Nephron progenitor cell (in vitro differentiated cells): ENCODE data around the gene TGM2.

Experiments used
- DNase-seq: peaks from one replicate; pipeline ENCODE4 v3.0.0; 2021
- H3K27ac Mint-ChIP-seq: 2 replicates; pipeline ENCODE4 v1.8.0; 2021; ENCODE audit warnings: mild to moderate bottlenecking, moderate library complexity, mixed read lengths
- H3K27me3 Mint-ChIP-seq: 2 replicates; pipeline ENCODE4 v1.8.0; 2021; ENCODE audit warnings: mild to moderate bottlenecking, low read depth, mixed read lengths; ENCODE audit not compliant: poor library complexity
- H3K36me3 Mint-ChIP-seq: 2 replicates; pipeline ENCODE4 v1.8.0; 2021; ENCODE audit warnings: low read depth, mixed read lengths
- H3K4me1 Mint-ChIP-seq: 2 replicates; pipeline ENCODE4 v1.8.0; 2021; ENCODE audit warnings: mixed read lengths
- H3K4me3 Mint-ChIP-seq: 2 replicates; pipeline ENCODE4 v1.8.0; 2021; ENCODE audit warnings: mild to moderate bottlenecking, moderate library complexity, mixed read lengths
- H3K9me3 Mint-ChIP-seq: 2 replicates; pipeline ENCODE4 v1.8.0; 2021; ENCODE audit warnings: mild to moderate bottlenecking, moderate library complexity, mixed read lengths
- TF ChIP-seq, protein P1 (sequence below): fragments of 200-600 bp; sonication (generic); IDR thresholded peaks from 2 replicates; pipeline ENCODE4 v1.5.0; 2021; ENCODE audit warnings: antibody characterized with exemption

Gene TGM2

DNA sequence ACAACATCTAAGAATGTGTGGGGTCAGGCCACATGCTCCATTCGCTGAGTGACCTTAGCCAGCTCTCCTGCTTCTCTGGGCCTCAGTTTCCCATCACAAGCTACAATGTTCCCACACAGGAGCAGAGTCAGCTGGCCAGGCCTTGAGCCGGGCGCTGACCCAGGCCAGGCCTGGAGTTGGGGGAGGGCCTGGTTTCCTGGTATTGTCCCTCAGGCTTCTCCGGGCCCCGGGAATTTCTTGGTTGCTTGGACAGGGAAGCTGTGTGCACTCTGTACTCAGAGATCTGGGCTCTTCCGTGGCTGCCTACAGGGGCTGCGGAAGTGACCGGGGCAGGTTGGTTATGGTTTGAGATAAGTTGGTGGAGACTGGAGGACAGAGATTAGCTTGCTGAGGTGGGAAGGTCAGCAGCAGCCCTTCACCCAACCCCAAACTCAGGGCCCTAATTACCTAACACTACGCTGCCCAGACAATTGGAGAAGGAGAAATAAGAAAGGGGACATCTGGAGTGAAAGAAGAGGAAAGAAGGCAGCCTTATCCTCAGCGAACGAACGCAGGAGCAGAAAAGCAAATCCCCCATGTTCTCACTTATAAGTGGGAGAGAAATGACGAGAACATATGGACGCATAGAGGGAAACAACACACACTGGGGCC lies 6.2 kb downstream of the TGM2 start:
- no peaks in the 10 kb centered on the region for H3K9me3 Mint-ChIP-seq
- H3K4me3 Mint-ChIP-seq = no peak overlapping the region
- TF ChIP-seq, protein P1, sequence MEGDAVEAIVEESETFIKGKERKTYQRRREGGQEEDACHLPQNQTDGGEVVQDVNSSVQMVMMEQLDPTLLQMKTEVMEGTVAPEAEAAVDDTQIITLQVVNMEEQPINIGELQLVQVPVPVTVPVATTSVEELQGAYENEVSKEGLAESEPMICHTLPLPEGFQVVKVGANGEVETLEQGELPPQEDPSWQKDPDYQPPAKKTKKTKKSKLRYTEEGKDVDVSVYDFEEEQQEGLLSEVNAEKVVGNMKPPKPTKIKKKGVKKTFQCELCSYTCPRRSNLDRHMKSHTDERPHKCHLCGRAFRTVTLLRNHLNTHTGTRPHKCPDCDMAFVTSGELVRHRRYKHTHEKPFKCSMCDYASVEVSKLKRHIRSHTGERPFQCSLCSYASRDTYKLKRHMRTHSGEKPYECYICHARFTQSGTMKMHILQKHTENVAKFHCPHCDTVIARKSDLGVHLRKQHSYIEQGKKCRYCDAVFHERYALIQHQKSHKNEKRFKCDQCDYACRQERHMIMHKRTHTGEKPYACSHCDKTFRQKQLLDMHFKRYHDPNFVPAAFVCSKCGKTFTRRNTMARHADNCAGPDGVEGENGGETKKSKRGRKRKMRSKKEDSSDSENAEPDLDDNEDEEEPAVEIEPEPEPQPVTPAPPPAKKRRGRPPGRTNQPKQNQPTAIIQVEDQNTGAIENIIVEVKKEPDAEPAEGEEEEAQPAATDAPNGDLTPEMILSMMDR = no peak
- peak overlapping the region; percentile 20 for H3K27ac Mint-ChIP-seq
- no peaks in the 10 kb centered on the region for H3K36me3 Mint-ChIP-seq
- H3K4me1 Mint-ChIP-seq = peaks cover 28% of the 10 kb centered on the region
- peaks cover 9% of the 10 kb centered on the region for H3K27me3 Mint-ChIP-seq
- DNase-seq = no peak

DNA sequence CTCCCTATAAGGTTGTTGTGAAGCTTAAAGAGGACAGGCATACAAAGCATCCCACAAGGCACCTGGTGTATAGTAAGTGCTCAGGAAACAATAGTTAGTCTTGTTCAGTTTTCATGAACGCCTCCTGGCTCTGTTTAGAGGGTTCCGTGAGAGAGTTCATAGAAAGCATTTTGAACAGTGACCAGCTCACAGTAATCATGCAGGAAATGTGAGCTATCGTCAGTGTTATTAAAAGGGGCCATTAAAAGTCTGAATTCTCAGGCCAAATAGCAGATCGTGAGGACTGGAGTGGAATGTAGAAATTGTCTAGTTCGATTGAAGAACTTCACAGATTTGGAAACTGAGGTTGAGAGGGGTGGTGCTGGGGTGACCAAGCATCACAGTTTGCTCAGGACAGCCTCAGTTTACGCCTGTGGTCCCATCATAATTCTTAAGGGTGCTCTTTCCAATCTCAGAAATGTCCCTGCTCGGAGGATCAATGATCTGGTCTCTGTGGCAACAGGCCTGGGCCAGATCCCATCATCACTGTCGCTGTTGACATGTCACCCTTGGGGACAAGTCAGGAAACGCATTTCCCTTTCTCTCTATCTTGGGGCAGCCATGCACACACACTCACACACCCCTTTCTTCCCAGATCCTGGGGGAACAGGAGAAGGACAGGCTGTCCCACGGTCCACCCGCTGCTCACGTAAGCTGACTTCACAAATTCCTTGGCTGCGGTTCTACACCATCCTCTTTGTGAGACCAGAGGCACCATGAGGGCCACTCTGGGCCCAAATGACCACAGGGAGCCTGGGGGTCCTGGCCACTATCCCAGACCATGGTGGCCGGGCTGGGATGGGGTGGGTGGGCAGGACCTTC lies 7.2 kb downstream of the TGM2 start:
- Mint-ChIP-seq H3K9me3 (no peaks in the 10 kb centered on the region), H3K4me1 (peaks cover 34% of the 10 kb centered on the region), H3K4me3 (no peak overlapping the region)

DNA sequence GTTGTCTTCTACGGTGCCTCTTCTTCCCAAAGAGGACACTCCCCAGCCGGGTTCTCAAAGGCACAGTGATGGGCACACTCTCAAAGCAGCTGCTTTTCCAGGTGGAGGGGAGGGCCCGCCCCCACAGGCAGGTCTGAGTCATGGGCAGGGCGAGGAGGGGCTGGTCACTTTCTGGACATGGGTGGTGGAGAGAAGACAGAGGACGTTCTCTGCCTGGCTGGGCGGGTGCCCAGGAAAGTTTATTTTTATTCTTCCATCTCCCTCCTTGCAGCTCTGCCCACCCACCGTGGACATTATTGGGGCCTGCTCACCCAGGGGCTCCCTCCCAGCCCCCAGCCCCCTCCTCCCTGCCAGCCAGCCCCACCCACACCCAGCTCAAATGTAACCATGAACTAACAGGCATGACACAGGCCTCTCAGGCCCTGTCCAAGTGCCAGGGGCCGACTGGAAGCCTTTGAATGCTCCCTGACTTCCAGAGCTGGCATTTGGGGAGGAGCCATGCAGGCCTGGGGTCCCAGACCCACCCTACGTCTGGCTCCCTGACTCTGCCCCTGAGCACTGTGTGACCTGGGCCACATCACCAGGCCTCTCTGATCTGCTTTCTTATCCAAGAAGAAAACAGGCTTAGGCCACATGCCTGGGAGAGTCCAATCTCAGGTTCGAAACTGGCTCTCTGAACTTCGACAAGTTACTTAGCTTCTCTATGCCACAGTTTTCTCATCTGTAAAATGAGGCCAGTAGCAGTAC lies 8.0 kb downstream of the TGM2 start:
- Mint-ChIP-seq H3K4me3 (no peak overlapping the region), H3K36me3 (no peaks in the 10 kb centered on the region), H3K4me1 (peaks cover 42% of the 10 kb centered on the region), H3K9me3 (no peaks in the 10 kb centered on the region), H3K27me3 (peaks cover 5% of the 10 kb centered on the region), H3K27ac (no peak overlapping the region)
- DNase-seq = no peak
- TF ChIP-seq, protein P1 = no peak

More for the DNA sequence above, 7.2 kb downstream of the TGM2 start:
- TF ChIP-seq, protein P1 = no peak
- Mint-ChIP-seq H3K27me3 (peaks cover 4% of the 10 kb centered on the region), H3K27ac (peak overlapping the region; percentile 26), H3K36me3 (no peaks in the 10 kb centered on the region)
- no peak for DNase-seq

DNA sequence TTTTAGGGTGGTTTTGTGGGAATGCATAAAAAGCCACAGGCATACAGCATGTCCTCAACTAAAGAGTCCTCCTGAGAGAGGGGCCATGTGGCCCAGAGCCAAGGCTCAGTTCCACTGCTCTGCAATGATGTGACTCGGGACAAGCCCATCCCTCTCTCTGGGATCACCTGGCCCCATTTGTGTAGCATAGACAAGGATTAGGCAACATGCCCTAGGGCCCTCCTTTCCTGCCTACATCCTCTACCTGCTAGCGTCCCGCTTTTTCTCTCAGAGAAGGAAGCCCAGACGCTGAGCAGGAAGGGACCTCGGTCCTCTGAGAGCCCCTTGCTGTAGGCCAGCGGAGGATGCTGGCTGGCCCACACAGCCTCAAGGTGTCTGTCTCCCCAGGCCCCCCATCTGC lies 8.8 kb downstream of the TGM2 start:
- Mint-ChIP-seq H3K4me3 (no peak overlapping the region), H3K9me3 (no peaks in the 10 kb centered on the region), H3K36me3 (no peaks in the 10 kb centered on the region), H3K4me1 (peaks cover 50% of the 10 kb centered on the region), H3K27ac (no peak overlapping the region), H3K27me3 (peaks cover 3% of the 10 kb centered on the region)
- TF ChIP-seq, protein P1 = no peak
- DNase-seq = no peak

DNA sequence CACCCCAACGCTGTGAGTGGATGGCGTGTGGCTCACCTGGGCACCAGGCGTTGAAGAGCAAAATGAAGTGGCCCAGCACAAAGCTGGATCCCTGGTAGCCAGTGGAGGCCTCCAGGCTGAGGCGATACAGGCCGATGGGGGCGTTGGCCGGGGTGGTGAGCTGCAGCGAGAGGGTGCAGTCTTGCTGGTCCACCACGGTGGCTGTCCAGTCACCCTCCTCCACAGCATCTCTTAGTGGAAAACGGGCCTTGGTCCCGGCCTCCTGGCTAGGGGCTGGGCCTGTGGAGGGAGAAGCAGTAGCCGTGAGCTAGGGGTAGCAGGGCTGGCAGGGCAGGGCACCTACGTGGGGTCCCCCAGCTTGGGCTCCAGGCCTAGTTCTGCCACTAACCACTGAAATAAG lies 9.3 kb downstream of the TGM2 start:
- no peaks in the 10 kb centered on the region for H3K9me3 Mint-ChIP-seq
- H3K36me3 Mint-ChIP-seq = no peaks in the 10 kb centered on the region
- H3K4me3 Mint-ChIP-seq = no peak overlapping the region
- H3K27ac Mint-ChIP-seq = no peak overlapping the region
- peaks cover 3% of the 10 kb centered on the region for H3K27me3 Mint-ChIP-seq
- TF ChIP-seq, protein P1 = no peak
- H3K4me1 Mint-ChIP-seq = peaks cover 51% of the 10 kb centered on the region
- no peak for DNase-seq
